Raji (cell line): ENCODE results near the gene PLXND1.

ENCODE experiments used
- POLR2A ChIP-seq: IDR thresholded peaks from 2 replicates; pipeline ENCODE4 v1.6.1; 2011; ENCODE audit warnings: low read depth, low read length, control low read depth; ENCODE audit not compliant: insufficient read depth

The PLXND1 gene

DNA sequence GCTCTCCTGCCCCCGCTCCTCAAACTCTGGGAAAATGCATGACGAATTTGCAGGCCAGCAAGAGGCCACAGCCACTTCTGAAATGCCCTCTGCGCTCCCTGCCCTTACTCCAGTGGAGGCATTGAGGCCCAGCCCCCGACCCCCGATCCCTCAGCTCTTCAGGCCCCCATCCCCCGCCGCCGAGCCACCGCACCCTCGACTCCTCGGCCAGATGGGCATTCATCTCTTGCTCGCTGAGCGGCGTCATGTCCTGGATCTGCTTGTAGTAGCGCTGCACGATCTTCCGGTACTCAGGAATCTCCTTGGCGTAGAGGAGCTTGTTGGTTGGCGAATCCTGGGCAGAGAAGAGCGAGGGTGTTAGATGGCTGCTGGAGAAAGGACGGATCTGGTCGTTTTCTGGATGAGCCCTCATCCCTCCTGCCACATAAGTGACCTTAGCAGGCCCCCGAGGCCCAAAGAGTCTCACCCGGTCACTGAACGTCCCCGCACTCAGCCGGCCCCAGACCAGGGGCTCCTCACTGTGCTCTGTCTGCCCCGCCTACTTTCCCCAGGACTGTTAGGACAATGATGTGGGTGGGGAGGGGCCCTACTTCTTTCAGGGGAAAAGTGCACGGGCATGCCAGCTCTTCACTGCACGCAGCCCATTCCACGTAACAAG, 49.5 kb downstream of the PLXND1 start:
- TF ChIP-seq POLR2A, result no peak

DNA sequence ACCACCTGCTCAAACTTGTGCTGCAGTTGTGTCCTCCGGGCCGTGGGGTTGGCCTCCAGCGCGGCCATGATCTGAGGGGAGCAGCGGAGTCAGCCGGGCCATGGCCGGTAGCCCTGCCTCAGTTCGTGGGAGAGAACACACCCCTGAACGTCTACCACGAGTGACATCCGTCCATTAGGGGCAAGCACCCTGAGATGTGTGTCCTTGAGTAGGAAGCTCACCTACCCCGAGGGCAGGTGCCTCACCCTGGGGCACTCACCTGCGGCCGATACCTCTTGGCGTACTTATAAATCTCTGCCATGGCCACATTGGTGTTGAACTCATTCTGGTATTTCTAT, 50.1 kb downstream of the PLXND1 start:
- TF ChIP-seq POLR2A, result no peak

- TF ChIP-seq POLR2A, result no peak
Observed at GRCh38 chr3:129555616-129556357, 50.7 kb downstream of the PLXND1 start.

DNA sequence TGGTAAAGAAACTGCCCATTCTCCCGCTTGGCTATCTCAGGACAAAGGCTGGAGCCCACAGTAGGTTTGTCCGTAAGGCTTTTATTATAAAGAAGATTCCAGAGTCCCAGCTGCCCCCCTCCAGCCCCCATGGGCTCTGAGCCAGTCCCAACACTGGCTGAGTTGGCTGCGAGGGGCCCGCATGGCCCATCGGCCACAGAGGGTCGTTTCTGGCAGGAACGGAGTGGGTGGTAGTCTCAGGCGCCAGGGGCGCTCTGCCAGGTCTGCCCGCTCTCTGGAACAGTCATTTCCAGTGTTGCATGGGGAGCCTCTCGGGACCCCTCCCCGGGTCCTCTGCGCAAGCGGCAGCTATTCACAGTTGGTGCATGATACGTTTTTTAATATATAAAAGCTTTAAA, 51.3 kb downstream of the PLXND1 start:
- TF ChIP-seq POLR2A, result no peak

DNA sequence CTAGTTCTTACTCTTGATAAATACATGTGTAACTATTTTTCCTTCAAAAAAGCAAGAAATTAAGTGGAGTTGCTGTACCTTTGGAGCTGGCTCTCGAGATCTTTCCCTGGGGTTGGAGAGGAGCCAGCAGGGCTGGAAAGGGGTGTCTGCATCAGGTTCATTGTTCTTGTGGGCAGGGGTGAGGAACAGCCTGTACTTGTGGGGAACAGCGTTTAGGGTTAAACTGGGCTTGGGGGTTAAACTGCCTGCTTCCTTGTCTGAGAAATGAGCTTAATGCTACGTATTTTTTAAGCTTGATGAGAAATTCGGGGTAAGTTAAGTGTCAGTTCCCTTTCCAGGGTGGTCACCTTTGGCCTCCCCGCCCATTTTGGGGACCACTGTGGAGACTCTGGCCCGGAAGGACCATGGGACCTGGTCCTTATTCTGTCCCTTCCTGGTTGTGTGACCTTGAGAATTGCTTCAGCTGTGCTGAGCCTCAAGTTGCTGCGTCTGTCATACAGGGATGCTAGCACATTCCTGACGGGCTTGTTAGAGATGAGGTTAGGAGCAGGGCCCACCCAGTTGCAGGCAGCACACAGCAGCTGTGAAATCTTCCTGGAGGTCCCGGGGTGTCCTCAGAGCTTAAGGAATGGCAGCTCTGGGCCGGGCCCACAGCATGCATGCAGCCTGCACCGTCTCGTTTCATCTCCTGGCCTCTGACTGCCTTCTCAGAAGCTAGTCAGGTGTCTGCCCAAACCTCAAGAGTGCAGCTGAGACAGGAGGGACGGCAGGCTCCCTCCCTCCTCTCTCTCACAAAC, 51.9 kb downstream of the PLXND1 start:
- TF ChIP-seq POLR2A, result no peak

DNA sequence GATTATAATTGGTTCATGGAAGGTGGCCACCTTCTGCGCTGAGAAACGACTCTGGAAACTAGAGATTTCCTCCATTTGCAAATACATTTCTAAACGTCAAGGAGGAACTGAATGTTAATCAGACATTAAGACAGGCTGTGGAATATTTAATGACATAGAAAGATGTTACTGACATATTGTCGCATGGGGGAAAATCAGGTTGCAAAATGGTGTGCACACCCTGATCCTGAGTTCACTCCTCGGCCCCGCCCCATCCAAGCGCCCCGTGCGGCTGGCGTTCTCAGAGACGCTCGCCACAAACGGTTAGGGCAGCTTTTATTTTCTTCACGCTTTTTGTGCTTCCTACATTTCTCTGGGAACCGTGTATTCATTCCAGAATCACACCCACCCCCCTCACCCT, 52.8 kb downstream of the PLXND1 start:
- no peak for TF ChIP-seq POLR2A

- no peak for TF ChIP-seq POLR2A
Observed at GRCh38 chr3:129553171-129553570, 53.3 kb downstream of the PLXND1 start.

- TF ChIP-seq POLR2A, result no peak
Observed at GRCh38 chr3:129552287-129553050, 54.0 kb downstream of the PLXND1 start.

DNA sequence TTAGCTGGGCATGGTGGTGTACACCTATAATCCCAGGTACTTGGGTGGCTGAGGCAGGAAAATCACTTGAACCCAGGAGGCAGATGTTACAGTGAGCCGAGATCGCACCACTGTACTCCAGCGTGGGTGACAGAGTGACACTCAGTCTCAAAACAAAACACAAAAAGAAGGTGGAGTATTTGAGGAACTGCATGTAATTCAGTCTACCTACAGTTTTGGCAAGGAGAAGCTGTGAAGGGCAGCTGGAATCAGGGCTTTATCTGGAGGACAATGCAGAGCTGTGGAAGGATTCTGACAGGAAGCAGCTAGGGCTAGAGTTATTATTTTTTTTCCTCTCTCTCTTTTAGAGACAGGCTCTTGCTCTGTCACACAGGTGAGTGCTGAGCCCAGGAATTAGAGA, 56.7 kb downstream of the PLXND1 start:
- no peak for TF ChIP-seq POLR2A

DNA sequence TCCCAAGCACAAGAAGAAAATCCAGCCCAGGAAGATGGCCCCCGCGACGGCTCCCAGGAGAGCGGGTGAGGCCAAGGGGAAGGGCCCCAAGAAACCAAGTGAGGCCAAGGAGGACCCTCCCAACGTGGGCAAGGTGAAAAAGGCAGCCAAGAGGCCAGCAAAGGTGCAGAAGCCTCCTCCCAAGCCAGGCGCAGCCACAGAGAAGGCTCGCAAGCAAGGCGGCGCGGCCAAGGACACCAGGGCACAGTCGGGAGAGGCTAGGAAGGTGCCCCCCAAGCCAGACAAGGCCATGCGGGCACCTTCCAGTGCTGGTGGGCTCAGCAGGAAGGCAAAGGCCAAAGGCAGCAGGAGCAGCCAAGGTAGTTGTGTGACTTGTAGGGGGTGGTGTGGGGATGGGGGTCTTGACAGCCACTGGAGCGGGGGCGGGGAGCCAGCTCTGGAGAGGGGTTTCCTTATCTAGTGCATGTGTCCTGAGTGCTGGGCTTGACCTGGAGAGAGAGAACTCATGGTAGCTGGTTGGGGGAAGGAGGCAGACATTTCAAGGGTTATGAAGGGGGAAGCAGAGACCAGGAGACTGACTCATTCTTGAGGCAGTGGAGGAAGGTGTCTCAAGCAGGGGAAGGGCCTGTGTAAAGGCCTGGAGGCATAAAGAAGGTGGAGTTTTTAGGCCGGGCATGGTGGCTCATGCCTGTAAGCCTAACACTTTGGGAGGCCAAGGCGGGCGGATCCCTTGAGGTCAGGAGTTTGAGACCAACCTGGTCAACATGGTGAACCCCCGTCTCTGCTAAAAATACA, 57.3 kb downstream of the PLXND1 start:
- no peak for TF ChIP-seq POLR2A

- TF ChIP-seq POLR2A, result no peak
Observed at GRCh38 chr3:129548104-129548965, 58.1 kb downstream of the PLXND1 start.

DNA sequence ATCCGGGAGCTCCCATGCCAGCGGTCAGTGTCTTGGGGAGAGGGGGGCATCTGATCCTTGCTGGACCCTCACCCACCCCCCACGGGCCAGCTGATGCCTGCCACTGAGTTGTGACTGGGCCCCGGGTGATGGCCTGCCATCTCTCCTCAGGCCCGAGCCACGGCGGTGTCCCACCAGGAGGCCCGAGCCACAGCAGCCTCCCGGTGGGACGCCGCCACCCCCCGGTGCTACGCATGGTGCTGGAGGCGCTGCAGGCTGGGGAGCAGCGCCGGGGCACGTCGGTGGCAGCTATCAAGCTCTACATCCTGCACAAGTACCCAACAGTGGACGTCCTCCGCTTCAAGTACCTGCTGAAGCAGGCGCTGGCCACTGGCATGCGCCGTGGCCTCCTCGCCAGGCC, 59.2 kb downstream of the PLXND1 start:
- TF ChIP-seq POLR2A, result no peak

GRCh38 chr3:129543999-129544398, 62.5 kb downstream of the PLXND1 start:
- no peak for TF ChIP-seq POLR2A
